Brain pericyte (primary cell): ENCODE results near the gene CPT1B.
"Not testable (repeated sequence)": the region's sequence is repeated elsewhere in the genome, so short reads cannot be mapped to it uniquely, and the experiment has no call there.

Source experiments
- DNase-seq: peaks from one replicate; pipeline ENCODE4 v3.0.0-alpha.2; 2012; ENCODE audit warnings: low read depth, low spot score

CPT1B gene

DNA sequence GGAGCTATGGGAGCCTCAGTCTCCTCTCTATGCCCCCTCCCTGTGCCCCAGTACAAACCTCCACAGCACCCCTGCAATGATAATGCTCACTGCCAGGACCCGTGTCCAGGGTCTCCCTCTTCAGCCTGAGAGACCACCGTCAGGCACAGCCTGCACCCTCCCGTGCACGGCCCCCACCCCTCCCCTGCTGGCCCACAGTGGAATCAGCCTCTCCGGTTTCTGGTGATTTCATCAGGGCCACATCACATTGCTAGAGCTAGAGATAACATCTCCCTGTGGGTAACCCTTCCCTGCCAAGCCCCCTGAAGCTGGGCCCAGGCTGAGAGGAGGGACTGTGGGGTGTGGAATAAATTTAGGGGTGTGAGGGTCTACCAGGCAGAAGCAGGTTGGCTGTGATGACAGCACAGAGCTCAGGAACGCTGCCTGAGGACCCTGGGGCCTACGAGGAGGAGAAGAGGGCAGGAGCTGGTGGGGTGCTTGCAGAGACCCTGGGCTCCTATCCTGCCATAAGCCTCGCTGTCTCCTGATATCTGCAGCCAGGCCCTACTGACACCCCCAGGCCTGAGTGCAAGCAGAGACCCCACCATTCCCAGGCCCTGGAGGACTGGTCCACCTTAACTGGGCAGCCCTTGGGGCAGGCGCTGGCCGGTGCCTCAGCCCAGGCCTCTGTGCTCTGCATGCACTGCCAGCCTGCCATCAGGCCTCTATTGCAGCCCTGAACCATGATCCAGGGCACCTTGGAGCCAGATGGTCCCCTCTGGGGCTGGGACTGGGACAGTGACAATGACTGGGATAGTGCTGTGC, 32.5 kb downstream of the CPT1B start, which contains the start of gene KLHDC7B:
Gene KLHDC7B, plus strand, starts transcription at position 378 of the 804 bp plus-strand sequence. Its CDS starts 345 bp downstream, at position 723.
- no peak for DNase-seq

DNA sequence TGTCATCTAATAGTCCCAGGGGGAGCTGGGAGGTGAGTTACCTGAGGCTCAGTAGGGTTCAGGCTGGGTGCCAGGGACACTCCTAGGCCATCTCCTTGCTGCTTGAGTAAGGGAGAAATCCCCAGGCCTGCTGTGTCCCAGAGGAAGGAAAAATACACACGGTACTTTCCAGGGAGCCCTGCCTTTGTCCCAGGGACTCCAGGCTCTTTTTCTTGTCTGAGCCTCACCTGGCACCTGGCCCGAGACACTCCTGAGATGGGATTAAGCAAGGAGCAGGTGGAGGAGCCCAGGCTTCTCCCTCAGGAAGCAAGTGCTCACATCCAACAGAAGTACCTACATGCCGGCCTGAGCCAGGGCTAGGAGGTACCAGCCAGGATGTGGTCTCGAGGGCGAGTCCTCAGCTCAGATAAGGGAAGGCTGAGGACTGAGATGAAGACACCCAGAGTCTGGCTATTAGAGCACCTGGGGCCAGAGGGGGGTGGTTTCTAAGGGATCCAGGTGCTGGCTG, 33.4 kb downstream of the CPT1B start:
- DNase-seq: no peak

DNA sequence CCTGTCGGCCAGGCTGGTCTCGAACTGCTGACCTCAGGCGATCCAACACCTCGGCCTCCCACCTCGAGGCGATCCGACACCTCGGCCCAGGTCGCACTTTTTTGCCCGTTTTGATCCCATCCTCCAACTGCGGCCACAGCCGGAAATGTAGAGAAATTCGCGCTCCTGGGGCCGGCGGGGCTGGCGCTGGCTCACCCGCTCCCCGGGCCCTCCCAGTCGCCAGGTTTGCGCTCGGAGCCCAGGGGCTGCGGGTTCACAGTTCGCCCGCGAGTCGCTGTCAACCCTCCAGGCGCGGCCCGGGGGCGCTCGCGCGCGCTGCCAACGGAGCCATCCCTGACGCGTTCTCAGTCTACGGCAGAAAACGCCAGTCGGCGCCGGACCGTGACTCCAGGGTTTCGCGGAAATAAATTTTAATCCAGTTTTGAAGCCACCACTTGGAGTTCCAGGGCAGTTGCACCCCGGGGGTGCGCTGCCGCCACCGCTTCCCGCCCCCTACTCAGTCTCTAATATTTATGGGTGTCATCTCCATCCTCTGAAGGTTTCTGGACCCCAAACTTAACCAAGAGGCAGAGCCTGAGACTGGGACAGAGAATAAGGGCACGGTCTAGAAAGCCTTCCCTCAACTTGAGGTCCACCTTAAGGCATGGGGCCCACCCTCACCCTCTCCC, 34.0 kb downstream of the CPT1B start:
- DNase-seq: no peak

DNA sequence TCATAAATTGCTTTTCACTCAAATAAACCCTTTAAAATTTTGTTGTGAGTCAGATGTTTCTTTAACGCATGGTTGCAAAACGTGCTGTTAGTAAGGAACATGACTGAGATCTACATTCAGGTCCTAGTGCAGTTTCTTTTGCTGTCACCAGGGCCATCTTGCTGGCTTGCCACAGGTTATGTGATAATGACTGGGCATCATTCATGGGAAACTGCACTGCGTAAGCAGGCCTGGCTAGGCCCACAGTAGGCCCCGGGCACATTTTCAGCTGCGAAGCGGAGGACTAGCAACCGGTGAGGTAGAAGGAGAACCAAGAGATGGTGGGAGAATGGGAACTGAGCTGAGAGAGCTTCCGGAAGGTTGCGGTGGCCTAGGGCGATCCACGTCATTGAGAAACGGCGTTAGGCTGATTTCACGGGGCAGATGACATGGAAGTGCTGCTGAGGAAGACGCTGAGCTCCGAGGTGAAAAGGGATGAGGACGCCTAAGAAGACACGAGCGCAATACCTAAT, 35.8 kb downstream of the CPT1B start:
- no peak for DNase-seq

DNA sequence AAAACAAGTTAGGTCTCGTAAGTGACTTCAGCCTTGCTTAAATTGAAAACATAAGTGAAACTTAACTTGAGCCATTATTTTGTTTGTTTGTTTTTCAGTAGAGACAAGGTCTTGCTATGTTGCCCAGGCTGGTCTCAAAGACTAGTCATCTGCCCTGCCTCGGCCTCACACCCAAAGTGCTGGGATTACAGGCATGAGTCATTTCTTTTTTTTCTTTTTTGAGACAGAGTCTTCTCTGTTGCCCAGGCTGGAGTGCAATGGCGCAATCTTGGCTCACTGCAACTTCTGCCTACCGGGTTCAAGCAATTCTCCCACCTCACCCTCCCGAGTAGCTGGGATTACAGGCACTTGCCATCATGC, 36.6 kb downstream of the CPT1B start:
- DNase-seq: not testable (repeated sequence)

GRCh38 chr22:50540381-50540780, 37.8 kb downstream of the CPT1B start:
- no peak for DNase-seq

DNA sequence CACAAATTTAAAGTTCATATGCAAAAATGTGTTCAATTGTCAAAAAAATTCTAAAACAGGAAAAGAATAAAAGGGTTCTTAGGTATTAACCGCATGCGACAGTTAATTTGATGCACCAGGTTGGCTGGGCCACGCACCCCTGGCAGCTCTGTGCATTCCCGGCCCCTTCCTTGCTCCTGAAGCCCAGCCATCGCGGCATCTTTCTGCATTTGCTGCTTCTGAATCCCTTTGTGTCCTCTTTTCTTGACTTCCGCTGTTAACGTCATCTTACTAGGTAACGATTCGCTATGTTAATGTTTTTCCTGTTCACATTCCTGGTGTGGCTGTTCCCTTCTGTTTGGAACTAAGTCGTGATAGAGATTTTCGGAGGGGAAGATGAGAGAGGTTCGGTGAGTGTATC, 40.5 kb downstream of the CPT1B start:
- DNase-seq: no peak

- no peak for DNase-seq
These were observed 42.0 kb downstream of the CPT1B start for GRCh38 chr22:50536226-50536625.

- no peak for DNase-seq
These were observed 43.1 kb downstream of the CPT1B start for GRCh38 chr22:50535113-50535512.

GRCh38 chr22:50533856-50534711, 44.1 kb downstream of the CPT1B start:
- not testable (repeated sequence) for DNase-seq

DNA sequence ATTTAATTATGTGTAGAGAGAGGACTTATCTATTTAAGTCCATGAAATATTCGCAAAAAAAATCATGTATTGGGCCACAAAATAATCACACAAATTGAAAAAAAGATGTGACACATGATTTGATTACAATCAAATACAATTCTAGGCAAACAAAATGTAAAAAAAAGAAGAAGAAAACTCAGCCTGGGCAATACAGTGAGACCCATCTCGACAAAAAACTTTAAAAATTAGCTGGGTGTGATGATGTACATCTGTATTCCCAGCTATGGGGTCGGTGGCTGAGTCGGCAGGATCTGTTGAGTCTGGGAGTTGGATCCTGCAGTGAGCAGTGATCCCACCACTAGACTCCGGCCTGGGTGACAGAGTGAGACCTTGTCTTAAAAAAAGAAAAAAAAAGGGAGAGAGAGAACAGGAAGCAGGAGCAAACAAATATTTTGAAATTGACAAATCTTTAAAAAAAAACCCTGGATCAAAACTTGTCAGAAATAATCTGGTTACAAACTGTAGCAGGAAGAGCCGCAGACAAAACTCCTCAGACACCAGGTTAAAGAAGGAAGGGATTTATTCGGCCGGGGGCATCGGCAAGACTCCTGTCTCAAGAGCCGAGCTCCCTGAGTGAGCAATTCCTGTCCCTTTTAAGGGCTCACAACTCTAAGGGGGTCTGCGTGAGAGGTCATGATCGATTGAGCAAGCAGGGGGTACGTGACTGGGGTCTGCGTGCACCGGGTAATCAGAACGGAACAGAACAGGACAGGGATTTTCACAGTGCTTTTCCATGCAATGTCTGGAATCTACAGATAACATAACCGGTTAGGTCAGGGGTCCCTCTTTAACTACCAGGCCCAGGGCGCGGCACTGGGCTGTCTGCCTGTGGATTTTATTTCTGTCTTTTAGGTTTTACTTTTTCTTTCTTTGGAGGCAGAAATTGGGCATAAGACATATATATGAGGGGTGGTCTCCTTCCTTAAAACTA, 45.1 kb downstream of the CPT1B start:
- DNase-seq: no peak

GRCh38 chr22:50531962-50532674, 46.1 kb downstream of the CPT1B start:
- DNase-seq: no peak

DNA sequence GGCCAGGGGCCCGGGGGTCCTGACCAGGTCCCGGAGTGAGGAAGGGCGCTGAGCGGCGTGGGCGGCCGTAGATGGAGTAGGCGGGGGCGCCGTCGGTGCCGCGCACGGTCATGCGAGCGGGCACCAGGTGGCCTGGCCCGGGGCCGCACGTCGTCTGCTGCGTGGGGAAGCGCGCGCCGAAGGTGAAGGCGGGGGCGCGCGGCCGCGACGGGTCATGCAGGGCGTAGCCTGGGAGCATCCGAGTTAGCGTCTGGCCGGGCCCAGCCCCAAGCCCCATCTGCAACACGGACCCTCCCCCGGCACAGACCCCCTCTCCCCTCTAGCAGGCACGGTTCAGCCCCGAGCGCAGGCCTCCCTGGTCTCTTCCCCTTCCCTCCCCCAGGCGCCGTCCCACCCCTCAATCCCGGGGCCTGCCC, 46.7 kb downstream of the CPT1B start:
- DNase-seq: no peak

- DNase-seq: no peak
These were observed 47.2 kb downstream of the CPT1B start for GRCh38 chr22:50530877-50531545.

DNA sequence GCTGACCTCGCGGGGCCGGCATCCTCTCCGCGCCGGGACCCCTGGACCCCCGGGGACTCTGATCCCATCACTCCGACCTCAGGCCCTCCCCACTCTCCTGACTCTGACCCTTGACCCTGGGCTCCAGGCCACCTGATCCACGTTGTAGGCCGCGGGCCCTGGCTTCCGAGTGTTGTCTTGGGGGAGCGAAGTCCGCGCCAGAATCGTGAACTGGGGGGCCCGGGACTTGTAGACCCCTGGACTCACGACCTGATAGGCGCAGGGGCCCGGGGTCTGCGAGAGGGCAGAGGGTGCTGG, 47.7 kb downstream of the CPT1B start:
- no peak for DNase-seq

GRCh38 chr22:50529897-50530579, 48.2 kb downstream of the CPT1B start, which contains the start of gene TYMP:
TYMP (minus strand) TSS chr22:50530012; CDS start chr22:50529709, 303 bp downstream.
- DNase-seq: no peak

DNA sequence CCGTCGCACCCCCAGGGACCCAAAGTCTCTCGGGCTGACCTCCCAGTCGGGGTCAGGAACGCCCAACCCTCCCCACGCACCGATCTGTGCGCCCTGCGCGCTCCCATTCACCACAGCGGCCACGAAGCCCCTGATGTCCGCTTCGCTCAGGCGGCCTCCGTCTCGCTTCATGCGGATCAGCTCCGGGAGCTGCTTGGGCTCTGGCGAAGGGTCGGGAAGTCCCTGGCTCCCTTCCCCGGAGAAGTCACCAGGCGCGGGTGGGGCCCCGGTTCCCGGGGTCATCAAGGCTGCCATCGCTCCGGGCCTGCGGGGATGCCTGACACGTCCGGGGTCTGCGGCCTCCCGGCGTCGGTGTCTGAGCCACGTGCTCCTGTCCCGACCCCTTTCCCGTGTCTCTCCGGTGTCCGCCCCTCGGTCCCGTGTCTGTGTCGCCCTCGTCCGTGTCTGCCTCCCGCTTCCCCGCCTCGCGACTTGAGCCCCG, 48.8 kb downstream of the CPT1B start:
- DNase-seq: no peak

DNA sequence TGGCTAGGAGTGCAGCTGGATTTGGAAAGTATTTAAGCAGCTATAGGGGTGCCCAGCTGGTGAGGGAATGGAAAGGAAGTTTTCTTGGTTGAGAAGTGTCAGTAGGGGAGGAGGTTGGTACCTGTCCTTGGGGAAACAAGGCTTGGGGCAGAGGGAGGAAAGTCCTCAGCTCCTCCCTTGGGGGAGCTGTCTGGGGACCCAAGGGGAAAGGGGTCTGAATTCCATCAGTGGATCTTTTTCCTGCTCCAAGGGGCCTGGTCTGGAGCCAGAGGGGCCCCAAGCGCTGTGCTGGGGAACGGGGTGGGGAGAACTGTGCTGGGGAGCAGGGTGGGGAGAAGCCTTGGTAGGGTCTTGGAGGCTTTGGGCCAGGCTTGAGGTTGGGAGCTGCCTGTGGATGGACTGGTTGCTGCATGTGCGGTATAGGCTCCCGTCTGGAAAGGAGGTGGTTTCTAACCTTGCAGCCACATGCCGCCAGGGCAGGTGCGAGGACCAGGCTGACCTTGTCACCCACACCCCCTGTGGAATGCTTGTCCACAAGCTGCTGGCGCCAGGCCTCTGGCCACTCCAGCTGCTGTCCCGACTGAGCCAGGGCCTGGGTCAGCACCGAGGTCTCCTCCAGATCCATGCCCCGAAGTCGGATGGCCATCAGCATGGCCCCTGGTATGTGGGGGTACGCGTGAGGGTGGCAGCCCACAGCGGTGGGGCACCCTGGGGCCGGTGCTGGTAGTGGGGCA, 49.4 kb downstream of the CPT1B start:
- no peak for DNase-seq
